HCT116 (cell line): ENCODE measurements around the gene CDHR1. TPM values are rescaled to one million over a fixed set of nuclear protein-coding genes. Genes with fewer than 3 reads are reported as not detected.

Experiments
- ATAC-seq: fragments of 200-7000 bp; cut with Tn5 transposase; 2 replicates; pipeline ENCODE4 v1.9.1; 2020; ENCODE audit warnings: mild to moderate bottlenecking, moderate library complexity
- BruUV-seq: library from RNA; stranded (reverse); fragments of 400-500 nt; replicated peaks from 2 replicates; lab custom pipeline; 2021; lab: Mats Ljungman, UMichigan
- CTCF ChIA-PET: fragments of 300-600 bp; sonication (Branson Sonifier 250); formaldehyde crosslinking; loops from one replicate; lab custom pipeline; 2021; ENCODE audit warnings: antibody characterized with exemption; lab: Charles Lee
- POLR2A ChIA-PET: fragments of 300-600, 350-600 bp; sonication (Branson Sonifier 250); formaldehyde crosslinking; loops from one replicate; lab custom pipeline; 2021; ENCODE audit warnings: antibody characterized with exemption; lab: Charles Lee
- RAD21 ChIA-PET, 2 experiments: fragments of 300-600 bp; sonication (Branson Sonifier 250); formaldehyde crosslinking; loops; one replicate each; lab custom pipeline; 2023; ENCODE audit warnings: low total read pairs in 2 of 2; ENCODE audit not compliant: uncharacterized antibody in 2 of 2, unreplicated experiment in 2 of 2, low non-redundant PET in 1 of 2; lab: Charles Lee
- DNase-seq: peaks from one replicate; pipeline ENCODE4 v3.0.0-alpha.2; 2010; ENCODE audit warnings: low read depth, low spot score
- H2AFZ ChIP-seq: fragments of 200-600 bp; shearing (Covaris generic), sonication (generic); 2 replicates; pipeline ENCODE4 v1.6.1; 2017; ENCODE audit warnings: low read depth, mixed run types, mixed read lengths, antibody characterized with exemption, low read length; ENCODE audit not compliant: poor library complexity, severe bottlenecking
- H3K27ac ChIP-seq: 2 replicates; pipeline ENCODE4 v1.5.1; 2012; ENCODE audit warnings: low read depth, low read length
- H3K27me3 ChIP-seq: fragments of 200-600 bp; sonication (generic); 2 replicates; pipeline ENCODE4 v1.6.1; 2016; ENCODE audit warnings: mixed run types, low read length, mixed read lengths; ENCODE audit not compliant: insufficient read depth
- H3K36me3 ChIP-seq, 2 experiments: fragments of 200-500 bp in 1 of 2; fragments of 200-600 bp in 1 of 2; sonication (Bioruptor generic) in 1 of 2; sonication (generic) in 1 of 2; 2 replicates each; pipeline versions ENCODE4 v1.5.1 to v1.6.1; 2014 to 2016; ENCODE audit warnings: low read length in 2 of 2, inconsistent platforms in 1 of 2, mixed read lengths in 1 of 2, mixed run types in 1 of 2; ENCODE audit not compliant: insufficient read depth in 2 of 2, control insufficient read depth in 1 of 2
- H3K4me1 ChIP-seq, 2 experiments: fragments of 200-600 bp in 1 of 2; sonication (generic) in 1 of 2; 2 replicates each; pipeline versions ENCODE4 v1.5.1 to v1.6.1; 2012 to 2017; ENCODE audit warnings: low read length in 2 of 2, inconsistent platforms in 1 of 2, mild to moderate bottlenecking in 1 of 2, mixed read lengths in 1 of 2, mixed run types in 1 of 2, moderate library complexity in 1 of 2; ENCODE audit not compliant: insufficient read depth in 2 of 2, control insufficient read depth in 1 of 2
- H3K4me2 ChIP-seq: fragments of 200-600 bp; sonication (generic); 2 replicates; pipeline ENCODE4 v1.6.1; 2017; ENCODE audit warnings: mixed run types, low read length, mixed read lengths
- H3K4me3 ChIP-seq, 2 experiments: fragments of 200-600 bp in 1 of 2; sonication (generic) in 1 of 2; replicated peaks in 1 of 2; 2 replicates each; pipeline ENCODE4 v1.5.1; 2011 to 2016; ENCODE audit warnings: low read length in 2 of 2, control low read depth in 1 of 2, low read depth in 1 of 2, mild to moderate bottlenecking in 1 of 2, mixed read lengths in 1 of 2, mixed run types in 1 of 2
- H3K79me2 ChIP-seq: fragments of 200-600 bp; sonication (generic); 2 replicates; pipeline ENCODE4 v1.6.1; 2017; ENCODE audit warnings: mild to moderate bottlenecking, mixed run types, low read length, moderate library complexity, mixed read lengths; ENCODE audit not compliant: insufficient read depth
- H3K9ac ChIP-seq: fragments of 200-600 bp; sonication (generic); 2 replicates; pipeline ENCODE4 v1.6.1; 2016; ENCODE audit warnings: low read length, mixed read lengths
- H3K9me2 ChIP-seq: fragments of 200-600 bp; sonication (generic), shearing (Covaris generic); 2 replicates; pipeline ENCODE4 v1.6.1; 2017; ENCODE audit warnings: mixed run types, mild to moderate bottlenecking, moderate library complexity; ENCODE audit not compliant: insufficient read depth
- H3K9me3 ChIP-seq, 2 experiments: fragments of 200-500 bp in 1 of 2; fragments of 200-600 bp in 1 of 2; sonication (Bioruptor generic) in 1 of 2; sonication (generic) in 1 of 2; 2 replicates each; pipeline ENCODE4 v1.6.1; 2014 to 2017; ENCODE audit warnings: low read length in 2 of 2, mixed read lengths in 2 of 2, inconsistent platforms in 1 of 2, low read depth in 1 of 2, mild to moderate bottlenecking in 1 of 2, mixed run types in 1 of 2, moderate library complexity in 1 of 2; ENCODE audit not compliant: control insufficient read depth in 1 of 2, insufficient read depth in 1 of 2
- H4K20me1 ChIP-seq: fragments of 200-600 bp; sonication (generic), shearing (Covaris generic); 2 replicates; pipeline ENCODE4 v1.6.1; 2017; ENCODE audit warnings: mixed run types, mild to moderate bottlenecking, moderate library complexity; ENCODE audit not compliant: insufficient read depth
- CBX3 ChIP-seq: IDR thresholded peaks from 2 replicates; pipeline ENCODE4 v1.6.1; 2012; ENCODE audit warnings: low read depth
- CEBPB ChIP-seq: IDR thresholded peaks from 2 replicates; pipeline ENCODE4 v1.6.1; 2012; ENCODE audit warnings: low read depth
- CTCF ChIP-seq, 3 experiments: fragments of 200-600 bp in 1 of 3; sonication (generic) in 1 of 3; IDR thresholded peaks in 2 of 3; conservative IDR thresholded peaks in 1 of 3; 2 replicates each; pipeline ENCODE4 v1.5.1; 2012 to 2017; ENCODE audit warnings: low read depth in 2 of 3, low read length in 2 of 3, antibody characterized with exemption in 1 of 3, borderline replicate concordance in 1 of 3, control low read depth in 1 of 3, mild to moderate bottlenecking in 1 of 3, mixed read lengths in 1 of 3, mixed run types in 1 of 3, moderate library complexity in 1 of 3; ENCODE audit not compliant: insufficient read depth in 1 of 3
- EGR1 ChIP-seq: IDR thresholded peaks from 2 replicates; pipeline ENCODE4 v1.6.1; 2012; ENCODE audit warnings: low read depth
- ELF1 ChIP-seq: IDR thresholded peaks from 2 replicates; pipeline ENCODE4 v1.6.1; 2012; ENCODE audit warnings: low read depth, borderline replicate concordance
- EZH2 ChIP-seq: fragments of 200-600 bp; sonication (generic); IDR thresholded peaks from 2 replicates; pipeline ENCODE4 v1.6.1; 2017; ENCODE audit warnings: antibody characterized with exemption, mixed run types
- EZH2phosphoT487 ChIP-seq: fragments of 200-600 bp; IDR thresholded peaks from 2 replicates; pipeline ENCODE4 v1.6.1; 2018; ENCODE audit warnings: antibody characterized with exemption, borderline replicate concordance
- JUND ChIP-seq: IDR thresholded peaks from 2 replicates; pipeline ENCODE4 v1.6.1; 2012
- POLR2A ChIP-seq: IDR thresholded peaks from 2 replicates; pipeline ENCODE4 v1.7.0; 2011; ENCODE audit warnings: borderline replicate concordance; ENCODE audit not compliant: insufficient read depth, insufficient read length; ENCODE audit errors: extremely low read depth
- POLR2AphosphoS5 ChIP-seq: IDR thresholded peaks from 2 replicates; pipeline ENCODE4 v1.6.1; 2011; ENCODE audit warnings: mild to moderate bottlenecking, low read depth, low read length, moderate library complexity
- RAD21 ChIP-seq: IDR thresholded peaks from 2 replicates; pipeline ENCODE4 v1.6.1; 2012; ENCODE audit warnings: low read depth, mild to moderate bottlenecking
- SRF ChIP-seq: IDR thresholded peaks from 2 replicates; pipeline ENCODE4 v1.6.1; 2012; ENCODE audit warnings: low read depth
- YY1 ChIP-seq: IDR thresholded peaks from 2 replicates; pipeline ENCODE4 v1.6.1; 2011; ENCODE audit warnings: low read length, low read depth, moderate library complexity, mild to moderate bottlenecking; ENCODE audit not compliant: insufficient replicate concordance; ENCODE audit errors: extremely low read depth
- ZBTB33 ChIP-seq: IDR thresholded peaks from 2 replicates; pipeline ENCODE4 v1.6.1; 2011; ENCODE audit warnings: mild to moderate bottlenecking, low read length, moderate library complexity; ENCODE audit not compliant: insufficient replicate concordance; ENCODE audit errors: extremely low read depth
- ZNF274 ChIP-seq: fragments of 200-500 bp; sonication (Bioruptor generic); IDR thresholded peaks from 2 replicates; pipeline ENCODE4 v1.6.1; 2014; ENCODE audit warnings: mild to moderate bottlenecking, low read depth, low read length, inconsistent platforms
- intact Hi-C: fragments of 100-400 bp; cut with micrococcal nuclease; formaldehyde crosslinking; loops from 2 replicates; pipeline ENCODE4 v1.10.0; 2022
- total RNA-seq: library from RNA; stranded (reverse); gene quantifications from one replicate; pipeline ENCODE4 v1.2.1, GENCODE V29; 2021; ENCODE audit not compliant: unreplicated experiment

The CDHR1 gene
- total RNA-seq, 1 experiment from 2014 or later, result not detected

GRCh38 chr10:84225427-84226173 is 31.3 kb downstream of the CDHR1 start, which contains the start of gene LRIT2:
Gene LRIT2 (minus strand): TSS chr10:84225544. CDS start chr10:84225520, 24 bp downstream.
- Histone ChIP-seq H3K36me3 (no peaks in the 10 kb centered on the region), H3K4me3 (no peak within 1 kb of the TSS), H3K4me2 (no peak within 1 kb of the TSS), H3K9me2 (no peaks in the 10 kb centered on the region), H3K27me3 (peaks cover 40% of the 10 kb centered on the region), H3K27ac (no peak within 1 kb of the TSS), H2AFZ (no peak within 1 kb of the TSS), H3K4me1 (no peaks in the 10 kb centered on the region), H4K20me1 (no peaks in the 10 kb centered on the region), H3K79me2 (no peaks in the 10 kb centered on the region), H3K9ac (no peak within 1 kb of the TSS), H3K9me3 (no peaks in the 10 kb centered on the region)
- RAD21 ChIA-PET, result no interaction called here
- ATAC-seq, result no peak
- TF ChIP-seq ZNF274, result no peak
- intact Hi-C loops, result no loop called here
- POLR2A ChIA-PET, result no interaction called here
- CTCF ChIA-PET, result no interaction called here
- BruUV-seq, result no TSS peak
- no peak for DNase-seq

- peaks cover 37% of the 10 kb centered on the region for H3K27me3 ChIP-seq
- intact Hi-C loops, result no loop called here
- TF ChIP-seq EZH2phosphoT487, result no peak
- no peak for TF ChIP-seq ELF1
- TF ChIP-seq ZBTB33, result no peak
- TF ChIP-seq RAD21, result no peak
- no peak for TF ChIP-seq CBX3
- no peak for TF ChIP-seq POLR2AphosphoS5
- TF ChIP-seq CTCF (IDR thresholded peaks at IDR 0.05 in 2 of 3, conservative IDR thresholded peaks at IDR 0.05 in 1 of 3; ENCODE audit: borderline replicate concordance in 1 of 3, insufficient read depth in 1 of 3, low read depth in 2 of 3, low read length in 2 of 3), result no peak
- no peak for TF ChIP-seq YY1
- no peak for TF ChIP-seq JUND
- TF ChIP-seq SRF, result no peak
- no peak for TF ChIP-seq EZH2
- TF ChIP-seq CEBPB, result no peak
- TF ChIP-seq POLR2A, result no peak
- no peak for TF ChIP-seq EGR1
These were observed 32.3 kb downstream of the CDHR1 start for GRCh38 chr10:84226616-84227015.

More at GRCh38 chr10:84226616-84227015, 32.3 kb downstream of the CDHR1 start:
- no peak overlapping the region for H2AFZ ChIP-seq
- no peak overlapping the region for H3K9ac ChIP-seq
- H3K4me1 ChIP-seq, result no peaks in the 10 kb centered on the region
- no TSS peak for BruUV-seq
- ChIA-PET POLR2A (no interaction called here), CTCF (no interaction called here), RAD21 (no interaction called here)
- no peak overlapping the region for H3K4me2 ChIP-seq
- H3K4me3 ChIP-seq, result no peak overlapping the region
- H3K36me3 ChIP-seq, result no peaks in the 10 kb centered on the region
- no peak overlapping the region for H3K27ac ChIP-seq
- no peaks in the 10 kb centered on the region for H3K9me2 ChIP-seq
- no peaks in the 10 kb centered on the region for H3K79me2 ChIP-seq
- no peaks in the 10 kb centered on the region for H4K20me1 ChIP-seq
- DNase-seq (no peak), ATAC-seq (no peak)
- no peaks in the 10 kb centered on the region for H3K9me3 ChIP-seq
